HG02798 (cell line): ENCODE data around the gene TMEM14C.
"Not testable (repeated sequence)": the region's sequence is repeated elsewhere in the genome, so short reads cannot be mapped to it uniquely, and the experiment has no call there.

Source experiments
- ATAC-seq: cut with Tn5 transposase; IDR thresholded peaks from one replicate; pipeline ENCODE4 v1.9.1; 2021; ENCODE audit warnings: mild to moderate bottlenecking; ENCODE audit not compliant: unreplicated experiment, poor library complexity

Gene TMEM14C

DNA sequence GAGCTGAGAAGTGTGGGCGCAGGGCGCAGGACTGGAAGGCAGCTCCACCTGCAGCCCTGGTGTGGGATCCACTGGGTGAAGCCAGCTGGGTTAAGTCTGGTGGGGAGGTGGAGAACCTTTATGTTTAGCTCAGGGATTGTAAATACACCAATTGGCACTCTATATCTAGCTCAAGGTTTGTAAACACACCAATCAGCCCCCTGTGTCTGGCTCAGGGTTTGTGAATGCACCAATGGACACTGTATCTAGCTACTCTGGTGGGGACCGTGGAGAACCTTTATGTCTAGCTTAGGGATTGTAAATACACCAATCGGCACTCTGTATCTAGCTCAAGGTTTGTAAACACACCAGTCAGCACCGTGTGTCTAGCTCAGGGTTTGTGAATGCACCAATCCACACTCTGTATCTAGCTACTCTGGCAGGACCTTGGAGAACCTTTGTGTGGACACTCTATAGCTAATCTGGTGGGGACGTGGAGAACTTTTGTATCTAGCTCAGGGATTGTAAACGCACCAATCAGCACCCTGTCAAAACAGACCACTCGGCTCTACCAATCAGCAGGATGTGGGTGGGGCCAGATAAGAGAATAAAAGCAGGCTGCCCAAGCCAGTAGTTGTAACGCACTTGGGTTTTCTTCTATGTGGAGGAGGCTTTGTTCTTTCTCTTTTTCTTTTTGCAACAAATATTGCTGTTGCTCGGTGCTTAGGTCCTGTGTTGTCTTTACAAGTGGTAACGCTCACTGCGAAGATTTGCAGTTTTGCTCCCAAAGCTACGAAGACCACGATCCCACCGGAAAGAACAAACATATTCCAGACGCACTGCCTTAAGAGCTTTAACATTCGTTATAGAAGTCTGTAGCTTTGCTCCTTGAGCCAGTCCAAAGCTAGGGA lies 1.7 kb upstream of the TMEM14C start:
- not testable (repeated sequence) for ATAC-seq

DNA sequence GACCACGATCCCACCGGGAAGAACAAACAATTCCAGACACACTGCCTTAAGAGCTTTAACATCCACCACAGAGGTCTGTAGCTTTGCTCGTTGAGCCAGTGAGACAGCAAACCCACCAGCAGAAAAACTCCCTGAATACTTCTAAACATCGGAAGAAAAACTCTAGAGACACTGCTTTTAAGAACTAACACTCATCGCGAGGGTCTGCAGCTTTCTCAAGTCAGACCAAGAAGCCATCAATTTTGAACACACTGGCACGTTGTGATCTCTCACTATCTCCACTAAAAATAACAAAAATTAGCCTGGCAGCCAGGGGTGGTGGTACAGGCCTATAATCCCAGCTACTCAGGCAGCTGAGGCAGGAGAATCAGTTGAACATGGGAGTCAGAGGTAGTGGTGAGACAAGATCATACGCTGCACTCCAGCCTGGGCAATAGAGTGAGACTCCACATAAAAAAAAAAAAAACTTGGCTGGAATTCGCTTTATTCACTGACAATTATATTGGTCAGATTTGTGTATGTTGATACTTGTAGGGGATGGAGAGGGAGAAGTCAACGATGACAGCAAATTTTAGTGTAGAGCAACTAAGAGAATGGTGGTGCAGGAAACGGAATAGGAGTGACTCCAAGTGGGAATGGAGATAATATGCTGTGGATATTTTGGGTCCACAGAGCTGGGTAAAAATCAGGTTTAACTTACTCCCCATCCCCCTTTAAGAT lies 860 bp upstream of the TMEM14C start:
- ATAC-seq: no peak

DNA sequence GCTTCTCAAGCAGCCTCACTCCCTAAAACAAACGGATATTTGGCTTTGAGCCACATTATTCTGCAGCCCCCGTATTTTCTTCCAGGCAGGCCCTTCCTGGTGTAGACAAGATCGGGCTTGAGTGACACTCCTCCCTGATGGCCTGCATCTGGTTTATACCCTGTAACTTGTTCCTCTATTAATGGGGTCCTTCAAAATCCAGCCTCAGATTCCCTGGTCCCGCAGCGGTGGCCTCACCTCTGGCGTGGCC lies 375 bp upstream of the TMEM14C start:
- ATAC-seq: no peak

DNA sequence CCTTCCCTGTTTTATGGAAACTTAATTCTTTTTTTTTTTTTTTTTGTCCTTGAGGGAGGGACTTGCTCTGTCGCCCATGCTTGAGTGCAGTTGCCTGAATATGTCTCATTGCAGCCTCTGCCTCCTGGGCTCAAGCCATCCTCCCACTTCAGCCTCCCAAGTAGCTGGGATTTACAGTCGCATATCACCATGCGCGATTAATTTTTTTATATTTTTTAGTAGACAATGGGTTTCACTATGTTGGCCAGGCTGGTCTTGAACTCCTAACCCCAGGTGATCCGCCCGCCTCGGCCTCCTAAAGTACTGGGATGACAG lies 654 bp downstream of the TMEM14C start:
- ATAC-seq: no peak

DNA sequence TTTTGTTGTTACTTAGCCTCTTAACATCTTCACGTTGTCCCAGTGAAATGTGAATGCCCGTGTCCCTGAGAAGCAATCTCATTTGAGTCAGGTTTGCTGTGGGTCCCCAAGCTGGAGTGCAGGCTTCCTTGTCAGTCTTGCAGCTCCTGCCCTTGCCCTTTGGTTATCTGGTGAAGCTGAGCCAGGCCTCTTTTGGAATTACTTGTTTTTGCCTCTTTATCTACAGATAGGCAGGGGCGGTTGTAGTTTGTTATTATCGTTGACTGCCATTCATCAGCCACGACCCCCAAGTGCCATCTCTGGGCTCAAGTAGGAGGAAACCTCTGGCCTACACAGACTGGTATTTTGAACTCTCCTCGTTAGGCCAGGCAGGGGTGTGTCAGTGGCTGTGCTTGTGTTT lies 2.2 kb downstream of the TMEM14C start:
- no peak for ATAC-seq

DNA sequence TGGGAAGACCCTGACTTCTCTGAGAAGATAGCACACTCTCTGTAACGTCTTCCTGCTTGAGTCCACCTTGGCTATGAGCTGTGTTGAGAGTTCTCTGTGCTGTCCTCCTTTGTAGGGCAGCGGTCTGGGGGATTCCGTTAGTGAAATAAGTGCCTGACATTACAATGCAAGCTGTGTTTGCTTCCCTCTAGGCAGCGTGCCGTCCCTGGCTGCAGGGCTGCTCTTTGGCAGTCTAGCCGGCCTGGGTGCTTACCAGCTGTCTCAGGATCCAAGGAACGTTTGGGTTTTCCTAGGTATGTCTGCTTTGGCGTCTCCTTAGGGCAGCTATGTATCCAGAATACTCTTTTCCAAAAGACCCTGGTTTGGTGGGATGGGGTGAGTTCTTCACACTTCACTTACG lies 2.8 kb downstream of the TMEM14C start:
- ATAC-seq: no peak

DNA sequence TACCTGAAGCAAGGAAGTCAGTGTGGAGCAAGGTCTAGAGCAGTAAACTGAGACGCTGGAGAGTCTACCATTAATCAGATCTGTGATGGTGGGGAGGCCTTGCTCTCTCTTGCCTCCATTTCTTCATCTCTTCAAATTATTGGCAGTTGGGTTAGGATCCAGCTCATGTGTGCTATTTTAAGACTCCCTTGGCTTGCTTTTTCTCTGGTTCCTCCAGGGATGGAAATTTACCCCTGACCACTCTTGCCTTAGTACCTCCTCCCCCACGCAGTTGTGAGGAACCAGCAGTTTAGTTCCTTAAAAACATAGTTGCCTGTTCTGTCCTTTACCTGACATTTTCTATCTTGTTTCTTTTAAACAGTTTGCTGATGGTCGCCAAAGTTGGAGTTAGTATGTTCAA lies 7.4 kb downstream of the TMEM14C start:
- ATAC-seq: no peak

DNA sequence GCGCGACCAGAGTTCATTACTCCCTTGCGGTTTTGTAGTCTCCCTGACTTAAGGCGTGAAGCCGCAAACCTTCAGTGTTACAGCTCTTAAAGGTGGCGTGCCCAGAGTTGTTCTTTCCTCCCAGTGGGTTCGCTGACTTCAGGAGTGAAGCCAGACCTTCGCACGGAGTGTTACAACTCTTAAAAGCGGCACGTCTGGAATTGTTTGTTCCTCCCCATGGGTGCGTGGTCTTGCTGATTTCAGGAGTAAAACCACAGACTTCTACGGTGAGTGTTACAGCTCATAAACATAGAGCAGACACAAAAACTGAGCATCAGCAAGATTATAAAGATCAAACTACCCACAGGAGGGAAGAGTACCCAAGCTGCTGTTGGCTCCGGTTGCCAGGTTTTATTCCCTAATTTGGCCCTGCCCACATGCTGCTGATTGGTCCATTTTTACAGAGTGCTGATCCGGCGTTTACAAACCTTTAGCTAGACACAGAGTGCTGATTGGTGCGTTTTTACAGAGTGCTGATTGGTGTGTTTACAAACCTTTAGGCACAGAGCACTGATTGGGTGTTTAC lies 10.4 kb downstream of the TMEM14C start:
- ATAC-seq: no peak

DNA sequence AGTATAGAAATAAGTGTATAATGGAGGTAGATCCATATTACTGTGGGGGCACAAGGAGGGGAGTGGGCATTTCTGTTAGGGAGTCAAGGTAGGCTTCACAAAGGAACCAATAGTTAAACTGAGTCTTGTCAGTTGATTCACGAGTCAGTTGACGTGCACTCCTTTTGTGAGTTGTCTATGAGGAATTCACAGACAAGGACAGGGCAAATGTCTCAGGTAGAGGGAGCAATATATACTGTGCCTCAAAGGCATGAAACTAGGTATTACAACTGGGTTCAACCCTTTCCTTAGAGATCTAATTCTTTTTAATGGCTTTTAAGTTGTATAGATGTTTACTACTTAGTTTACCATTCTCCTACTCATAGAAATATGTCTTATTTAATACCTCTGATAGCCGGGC lies 11.0 kb downstream of the TMEM14C start:
- ATAC-seq: no peak

DNA sequence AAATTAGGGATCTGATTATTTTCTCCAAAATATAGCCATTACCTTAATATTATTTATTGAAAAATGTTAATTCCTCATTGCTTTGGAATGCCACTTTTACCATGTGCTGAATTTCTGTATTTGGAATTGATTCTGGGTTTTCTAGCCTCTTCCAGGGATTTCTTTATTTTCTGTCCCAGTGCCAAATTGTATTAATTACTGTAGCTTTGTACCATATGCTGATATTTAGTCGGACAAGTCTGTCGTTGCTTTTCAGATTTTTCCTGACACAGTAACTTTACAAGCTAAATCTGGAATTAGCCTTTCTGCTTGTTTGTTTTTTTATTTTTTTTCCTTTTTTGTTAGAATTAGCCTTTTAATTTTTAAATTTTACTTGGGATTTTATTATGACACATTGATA lies 13.9 kb downstream of the TMEM14C start:
- no peak for ATAC-seq

DNA sequence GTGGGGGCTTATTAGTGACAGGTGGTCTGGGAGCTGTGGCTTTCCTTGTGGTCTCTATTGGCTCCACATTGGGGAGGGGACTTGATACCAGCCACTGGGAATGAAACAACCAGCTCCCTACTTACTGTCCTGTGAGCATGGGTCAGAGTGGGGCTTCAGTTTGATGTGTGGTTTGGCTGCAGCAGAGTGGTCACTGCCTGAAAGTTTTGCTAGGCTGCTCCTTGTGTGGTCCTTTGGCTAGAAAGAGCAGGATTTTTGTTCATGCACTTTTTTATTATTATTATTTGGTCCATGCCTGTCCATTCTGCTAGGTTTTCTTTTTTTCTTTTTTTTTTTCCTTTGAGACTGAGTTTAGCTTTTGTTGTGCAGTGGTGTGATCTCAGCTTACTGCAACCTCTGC lies 17.2 kb downstream of the TMEM14C start:
- ATAC-seq: no peak

DNA sequence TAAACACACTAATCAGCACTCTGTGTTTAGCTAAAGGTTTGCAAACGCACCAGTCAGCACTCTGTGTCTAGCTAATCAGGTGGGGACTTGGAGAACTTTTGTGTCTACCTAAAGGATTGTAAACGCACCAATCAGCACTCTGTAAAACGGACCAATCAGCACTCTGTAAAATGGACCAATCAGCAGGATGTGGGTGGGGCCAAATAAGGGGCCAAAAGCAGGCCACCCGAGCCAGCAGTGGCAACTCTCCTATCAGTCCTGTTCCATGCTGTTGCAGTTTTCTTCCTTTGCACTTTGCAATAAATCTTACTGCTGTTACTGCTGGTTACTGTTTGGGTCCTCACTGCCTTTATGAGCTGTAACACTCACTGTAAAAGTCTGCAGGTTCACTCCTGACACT lies 18.8 kb downstream of the TMEM14C start:
- not testable (repeated sequence) for ATAC-seq

DNA sequence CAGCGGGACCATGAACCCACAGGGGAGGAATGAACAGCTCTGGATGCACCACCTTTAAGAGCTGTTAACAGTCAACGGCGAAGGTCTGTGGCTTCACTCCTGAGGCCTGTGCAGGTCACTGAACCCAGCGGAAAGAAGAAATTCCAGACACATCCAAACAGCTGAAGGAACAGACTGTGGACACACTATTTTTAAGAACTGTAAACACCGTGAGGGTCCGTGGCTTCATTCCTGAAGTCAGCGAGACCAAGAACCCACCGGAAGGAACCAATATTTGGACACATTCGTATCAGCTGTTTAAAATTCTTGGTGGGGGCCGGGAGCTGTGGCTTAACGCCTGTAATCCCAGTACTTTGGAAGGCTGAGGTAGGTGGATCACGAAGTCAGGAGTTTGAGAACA lies 19.4 kb downstream of the TMEM14C start:
- no peak for ATAC-seq

DNA sequence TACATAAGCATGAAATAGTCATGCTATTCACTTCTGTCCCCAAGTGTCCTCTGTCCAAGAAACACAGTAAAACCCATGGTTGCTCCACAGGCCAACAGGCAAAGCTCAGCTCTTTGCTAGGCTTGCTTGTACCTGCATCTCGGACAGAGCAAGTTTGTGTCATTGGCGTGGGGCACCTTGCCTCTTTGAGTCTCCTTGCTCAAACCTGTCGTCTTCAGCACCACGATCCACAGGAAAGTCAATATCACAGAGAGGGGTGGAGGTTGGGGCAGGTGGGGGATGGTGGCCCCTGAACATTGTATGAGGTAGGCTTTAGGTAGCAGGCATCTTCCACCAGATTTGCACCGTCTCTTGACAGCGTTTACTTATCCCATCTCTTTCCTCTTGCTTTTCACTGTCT lies 20.6 kb downstream of the TMEM14C start:
- no peak for ATAC-seq

DNA sequence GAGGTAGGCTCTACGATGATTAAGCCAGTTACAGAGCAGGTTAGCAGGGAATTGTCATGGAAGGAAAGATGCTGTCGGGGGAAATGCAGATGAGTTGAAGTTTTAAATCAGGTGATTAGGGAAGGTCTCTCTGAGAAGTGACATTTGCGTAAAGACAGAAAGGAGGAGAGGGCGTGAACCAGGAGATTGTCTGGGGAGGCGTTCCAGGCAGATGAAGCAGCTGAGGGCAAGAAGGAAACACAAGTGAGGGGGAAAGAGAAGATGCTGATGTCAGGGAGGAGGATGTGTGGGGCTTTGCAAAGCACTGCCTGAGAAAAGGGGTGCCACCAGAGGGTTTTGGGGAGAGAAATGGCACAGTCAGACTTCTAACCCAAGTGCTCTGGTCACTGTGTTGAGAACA lies 22.2 kb downstream of the TMEM14C start:
- no peak for ATAC-seq

DNA sequence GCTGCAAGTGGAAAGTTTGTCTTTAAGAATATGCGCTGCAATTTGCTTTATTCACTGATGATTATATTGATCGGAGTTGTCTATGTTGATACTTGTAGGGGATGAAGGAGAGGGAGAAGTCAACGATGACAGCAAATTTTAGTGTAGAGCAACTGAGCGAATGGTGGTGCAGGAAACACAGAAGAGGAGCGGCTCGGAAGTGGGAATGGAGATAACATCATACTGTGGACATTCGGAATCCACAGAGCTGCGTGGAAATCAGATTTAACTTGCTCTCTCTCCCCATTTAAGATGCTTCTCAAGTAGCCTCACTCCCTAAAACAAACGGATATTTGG lies 24.0 kb downstream of the TMEM14C start:
- ATAC-seq: no peak

DNA sequence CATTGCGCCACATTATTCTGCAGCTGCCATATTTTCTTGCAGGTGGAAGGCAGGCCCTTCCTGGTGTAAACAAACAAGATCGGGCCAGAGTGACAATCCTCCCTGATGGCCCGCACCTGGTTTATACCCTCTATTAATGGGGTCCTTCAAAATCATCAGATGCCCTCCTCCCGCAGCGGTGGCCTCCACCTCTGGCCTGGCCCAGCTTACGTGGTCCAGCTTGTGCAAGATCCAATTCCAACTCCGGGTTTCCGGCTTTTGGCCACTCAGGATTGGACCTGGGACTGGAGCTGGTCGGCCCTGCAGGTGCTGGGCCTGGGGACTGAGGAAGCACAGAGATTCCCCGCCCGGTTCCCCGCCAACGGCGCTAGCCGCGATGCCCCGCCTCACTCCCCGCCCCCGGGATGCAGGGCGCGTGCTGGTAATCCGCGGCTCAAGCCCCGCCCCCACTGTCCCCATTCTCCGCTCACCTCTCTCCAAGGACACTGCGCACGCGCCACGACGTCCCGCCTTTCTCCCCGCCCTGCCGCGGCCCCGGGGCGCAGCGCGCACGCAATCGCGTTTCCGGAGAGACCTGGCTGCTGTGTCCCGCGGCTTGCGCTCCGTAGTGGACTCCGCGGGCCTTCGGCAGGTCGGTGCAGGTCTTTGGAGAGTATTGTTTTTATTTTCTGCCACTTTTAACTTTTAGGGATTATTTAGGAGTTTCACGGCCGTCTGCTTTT lies 24.5 kb downstream of the TMEM14C start, which contains the start of gene TMEM14B:
Gene TMEM14B, plus strand, starts transcription at position 555 of the 722 bp plus-strand sequence. CDS start 1,441 bp downstream, outside the sequence.
- ATAC-seq: peak; percentile 97

DNA sequence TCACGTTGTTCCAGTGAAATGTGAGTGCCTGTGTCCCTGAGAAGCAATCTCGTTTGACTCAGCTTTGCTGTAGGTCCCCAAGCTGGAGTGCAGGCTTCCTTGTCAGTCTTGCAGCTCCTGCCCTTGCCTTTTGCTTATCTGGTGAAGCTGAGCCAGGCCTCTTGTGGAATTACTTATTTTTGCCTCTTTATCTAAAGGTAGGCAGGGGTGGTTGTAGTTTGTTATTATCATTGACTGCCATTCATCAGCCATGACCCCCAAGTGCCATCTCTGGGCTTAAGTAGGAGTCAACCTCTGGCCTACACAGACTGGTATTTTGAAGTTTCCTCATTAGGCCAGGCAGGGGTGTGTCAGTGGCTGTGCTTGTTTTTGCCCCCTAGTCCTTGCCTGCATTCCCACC lies 26.9 kb downstream of the TMEM14C start:
- no peak for ATAC-seq

DNA sequence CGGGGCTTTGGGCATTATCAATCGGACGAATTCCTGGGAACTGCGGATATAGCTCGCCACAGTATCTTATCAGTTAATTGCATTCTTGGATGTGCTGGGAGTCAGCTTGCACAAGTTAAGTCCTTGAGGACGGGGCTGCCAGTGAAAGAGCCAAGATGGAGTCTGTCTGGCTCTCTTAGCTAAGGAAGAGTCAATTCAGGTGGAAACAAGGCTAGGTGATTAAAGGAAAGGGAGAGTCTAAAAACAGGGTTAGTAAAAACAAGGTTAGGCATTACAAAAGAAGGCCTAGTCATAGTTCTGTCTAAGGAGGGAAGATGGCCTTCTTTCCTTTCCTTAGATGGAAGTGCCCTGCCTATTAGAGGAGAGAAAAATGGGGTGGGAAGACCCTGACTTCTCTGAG lies 27.7 kb downstream of the TMEM14C start:
- ATAC-seq: not testable (repeated sequence)

DNA sequence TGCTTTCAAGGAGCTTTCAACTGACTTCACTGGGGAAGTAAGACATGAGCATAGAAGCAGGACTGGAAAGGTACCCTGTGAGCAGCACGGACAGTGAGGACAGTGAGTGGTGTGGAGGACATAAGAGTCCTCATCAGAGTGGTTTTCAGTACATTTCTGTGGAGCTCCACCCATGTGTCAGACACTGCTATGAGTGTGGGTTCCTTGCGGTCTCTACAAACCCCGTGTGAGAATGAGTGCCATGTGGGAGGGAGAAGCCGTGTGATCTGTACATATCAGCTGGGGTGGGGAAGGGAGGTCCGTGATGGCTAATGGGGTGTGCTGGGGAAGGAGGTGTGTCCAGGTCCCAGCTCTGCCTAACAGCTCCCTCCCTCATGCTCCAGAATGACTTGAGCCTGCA lies 28.9 kb downstream of the TMEM14C start:
- not testable (repeated sequence) for ATAC-seq

DNA sequence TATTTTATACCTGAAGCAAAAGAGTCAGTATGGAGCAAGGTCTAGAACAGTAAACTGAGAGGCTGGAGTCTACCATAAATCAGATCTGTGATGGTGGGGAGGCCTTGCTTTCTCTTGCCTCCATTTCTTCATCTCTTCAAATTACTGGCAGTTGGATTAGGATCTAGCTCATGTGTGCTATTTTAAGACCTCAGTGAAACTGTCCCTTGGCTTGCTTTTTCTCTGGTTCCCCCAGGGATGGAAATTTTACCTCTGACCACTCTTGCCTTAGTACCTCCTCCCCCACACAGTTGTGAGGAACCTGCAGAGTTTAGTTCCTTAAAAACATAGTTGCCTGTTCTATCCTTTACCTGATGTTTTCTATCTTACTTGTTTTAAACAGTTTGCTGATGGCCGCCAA lies 33.2 kb downstream of the TMEM14C start:
- no peak for ATAC-seq
